Measurements from ENCODE around the gene ACTN2.

ACTN2 gene

DNA sequence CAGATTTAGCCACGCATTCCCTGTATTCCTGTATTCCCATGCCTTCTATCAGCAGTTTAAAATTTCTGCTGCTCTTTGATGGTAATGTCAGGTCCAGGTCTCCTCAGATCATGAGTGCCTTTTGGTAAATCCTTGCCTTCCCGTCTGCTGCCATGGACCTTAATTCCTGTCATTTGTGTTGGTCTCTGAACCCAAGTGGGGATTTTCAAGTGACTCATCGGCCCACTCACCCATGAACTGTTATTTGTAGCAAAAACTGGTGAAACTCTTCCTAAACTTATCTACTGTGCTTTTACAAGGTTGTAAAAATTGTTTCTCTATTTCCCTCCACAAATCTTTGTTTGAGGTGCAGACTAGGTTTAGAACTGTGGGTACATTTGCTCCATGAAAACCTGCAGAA is 47.4 kb downstream of the ACTN2 start:
- H3K4me3 ChIP-seq (ENCODE audit: low read depth, low read length) = no peak overlapping the region
- TF ChIP-seq, protein P1, sequence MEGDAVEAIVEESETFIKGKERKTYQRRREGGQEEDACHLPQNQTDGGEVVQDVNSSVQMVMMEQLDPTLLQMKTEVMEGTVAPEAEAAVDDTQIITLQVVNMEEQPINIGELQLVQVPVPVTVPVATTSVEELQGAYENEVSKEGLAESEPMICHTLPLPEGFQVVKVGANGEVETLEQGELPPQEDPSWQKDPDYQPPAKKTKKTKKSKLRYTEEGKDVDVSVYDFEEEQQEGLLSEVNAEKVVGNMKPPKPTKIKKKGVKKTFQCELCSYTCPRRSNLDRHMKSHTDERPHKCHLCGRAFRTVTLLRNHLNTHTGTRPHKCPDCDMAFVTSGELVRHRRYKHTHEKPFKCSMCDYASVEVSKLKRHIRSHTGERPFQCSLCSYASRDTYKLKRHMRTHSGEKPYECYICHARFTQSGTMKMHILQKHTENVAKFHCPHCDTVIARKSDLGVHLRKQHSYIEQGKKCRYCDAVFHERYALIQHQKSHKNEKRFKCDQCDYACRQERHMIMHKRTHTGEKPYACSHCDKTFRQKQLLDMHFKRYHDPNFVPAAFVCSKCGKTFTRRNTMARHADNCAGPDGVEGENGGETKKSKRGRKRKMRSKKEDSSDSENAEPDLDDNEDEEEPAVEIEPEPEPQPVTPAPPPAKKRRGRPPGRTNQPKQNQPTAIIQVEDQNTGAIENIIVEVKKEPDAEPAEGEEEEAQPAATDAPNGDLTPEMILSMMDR (IDR thresholded peaks at IDR 0.05; ENCODE audit: borderline replicate concordance, insufficient read depth, low read depth, low read length) = no peak

DNA sequence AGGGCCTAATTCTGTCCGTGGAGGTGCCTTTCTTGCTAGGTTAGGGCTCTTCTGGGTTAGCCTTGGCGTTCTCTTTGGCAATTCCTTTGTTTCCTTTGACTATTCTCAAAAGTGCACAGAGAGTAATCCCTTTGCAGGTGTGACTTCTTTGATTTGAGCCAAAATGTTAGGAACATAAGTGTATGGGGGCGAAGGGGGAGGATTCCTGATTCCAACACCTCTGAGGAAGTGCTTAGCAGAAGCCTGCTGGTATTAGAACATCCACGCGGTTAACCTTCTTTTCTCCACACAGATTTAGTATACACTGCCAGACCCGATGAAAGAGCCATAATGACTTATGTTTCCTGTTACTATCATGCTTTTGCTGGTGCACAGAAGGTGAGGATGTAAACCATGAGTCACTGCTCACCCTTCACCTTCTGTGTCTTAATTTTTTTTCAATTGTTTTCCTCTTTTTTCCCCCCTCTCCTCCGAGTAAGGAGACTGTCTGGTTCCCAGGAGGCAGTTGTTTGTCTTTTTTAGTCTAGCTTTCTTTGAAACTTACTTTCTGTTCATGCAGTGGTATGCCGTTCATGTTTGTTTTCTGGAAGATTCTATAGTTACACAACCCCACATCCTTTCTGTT is 48.0 kb downstream of the ACTN2 start:
- TF ChIP-seq, protein P1 (IDR thresholded peaks at IDR 0.05; ENCODE audit: borderline replicate concordance, insufficient read depth, low read depth, low read length) = no peak
- H3K4me3 ChIP-seq (ENCODE audit: low read depth, low read length) = no peak overlapping the region

DNA sequence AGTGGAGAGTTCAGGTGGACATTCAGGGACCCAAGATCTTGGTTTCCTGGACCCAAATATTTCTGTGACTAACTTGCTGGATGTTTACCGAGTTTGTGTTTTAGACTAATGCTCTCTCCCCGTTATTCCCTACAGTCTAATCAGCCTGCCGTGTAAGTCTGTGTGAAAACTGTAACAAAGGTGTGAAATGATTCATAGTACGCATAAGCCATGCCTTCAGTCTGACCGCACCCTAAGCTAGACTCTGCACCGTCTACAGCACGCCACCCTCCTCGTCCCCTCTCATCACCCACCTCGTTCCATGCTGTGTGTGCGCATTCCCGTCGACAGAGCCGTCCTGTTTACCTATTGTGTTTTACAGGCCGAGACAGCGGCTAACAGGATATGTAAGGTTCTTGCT is 50.5 kb downstream of the ACTN2 start:
- H3K4me3 ChIP-seq (ENCODE audit: low read depth, low read length) = no peak overlapping the region
- TF ChIP-seq, protein P1 (IDR thresholded peaks at IDR 0.05; ENCODE audit: borderline replicate concordance, insufficient read depth, low read depth, low read length) = no peak

DNA sequence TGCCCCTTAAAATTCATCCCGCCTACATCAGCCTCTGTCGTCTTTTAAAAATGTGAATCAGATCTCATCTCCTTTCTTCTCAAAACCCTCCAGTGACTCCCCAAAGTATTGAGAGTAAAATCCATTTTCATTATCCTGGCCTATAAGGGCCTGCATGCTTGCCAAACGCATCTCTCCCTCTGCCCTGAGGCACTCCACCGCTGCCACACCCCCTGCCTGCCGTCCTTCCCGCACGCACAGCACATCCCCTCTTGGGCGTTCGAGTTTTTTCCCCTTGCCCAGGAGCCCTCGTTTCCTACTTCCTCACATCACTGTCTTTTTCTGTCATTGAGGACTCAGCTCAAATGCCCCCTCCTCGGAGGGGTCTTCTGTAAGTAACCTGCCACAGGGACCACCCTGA is 55.5 kb downstream of the ACTN2 start:
- no peak overlapping the region for H3K4me3 ChIP-seq (ENCODE audit: low read depth, low read length)
- TF ChIP-seq, protein P1 (IDR thresholded peaks at IDR 0.05; ENCODE audit: borderline replicate concordance, insufficient read depth, low read depth, low read length) = no peak

DNA sequence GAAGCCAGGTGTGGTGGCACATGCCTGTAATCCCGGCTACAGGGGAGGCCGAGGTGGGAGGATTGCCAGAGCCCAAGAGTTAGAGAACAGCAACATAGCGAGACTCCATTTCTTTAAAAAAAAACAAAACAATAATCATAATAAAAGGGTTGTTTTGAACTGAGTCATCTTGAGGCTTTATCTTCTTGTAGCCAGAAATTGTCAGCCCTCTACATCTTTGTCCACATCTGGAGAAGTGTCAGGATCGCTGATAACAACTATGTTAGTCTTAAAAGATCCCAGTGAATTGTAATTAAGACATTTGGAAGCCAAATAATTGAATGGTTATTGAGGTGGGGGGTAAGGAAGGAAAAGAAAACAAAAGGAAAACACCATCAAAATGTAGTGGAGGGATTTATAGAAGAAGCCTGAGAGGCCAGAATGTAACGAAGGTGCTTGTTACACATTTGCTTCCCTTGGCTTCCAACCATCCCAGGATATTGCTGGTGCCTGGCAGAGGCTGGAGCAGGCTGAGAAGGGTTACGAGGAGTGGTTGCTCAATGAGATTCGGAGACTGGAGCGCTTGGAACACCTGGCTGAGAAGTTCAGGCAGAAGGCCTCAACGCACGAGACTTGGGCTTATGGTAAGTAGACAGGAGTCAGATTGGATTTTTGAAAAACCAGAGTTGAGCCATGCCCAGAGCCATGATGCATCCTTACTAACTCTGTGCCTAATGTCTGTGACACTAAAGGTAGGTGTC is 56.3 kb downstream of the ACTN2 start:
- TF ChIP-seq, protein P1 (IDR thresholded peaks at IDR 0.05; ENCODE audit: borderline replicate concordance, insufficient read depth, low read depth, low read length) = no peak
- no peak overlapping the region for H3K4me3 ChIP-seq (ENCODE audit: low read depth, low read length)

DNA sequence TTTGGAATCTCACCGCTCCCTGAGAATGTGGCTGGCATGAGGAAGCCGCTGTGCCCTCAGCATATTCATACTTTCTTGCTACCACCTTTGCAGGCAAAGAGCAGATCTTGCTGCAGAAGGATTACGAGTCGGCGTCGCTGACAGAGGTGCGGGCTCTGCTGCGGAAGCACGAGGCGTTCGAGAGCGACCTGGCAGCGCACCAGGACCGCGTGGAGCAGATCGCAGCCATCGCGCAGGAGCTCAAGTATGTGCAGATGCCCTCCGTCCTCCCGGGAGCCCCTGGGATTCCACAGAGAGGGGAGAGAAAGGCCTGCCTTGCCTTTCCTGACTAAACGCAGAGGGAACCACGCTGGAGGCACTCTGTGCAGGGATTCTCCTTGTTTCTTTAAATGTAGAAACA is 58.2 kb downstream of the ACTN2 start:
- no peak overlapping the region for H3K4me3 ChIP-seq (ENCODE audit: low read depth, low read length)
- TF ChIP-seq, protein P1 (IDR thresholded peaks at IDR 0.05; ENCODE audit: borderline replicate concordance, insufficient read depth, low read depth, low read length) = no peak

DNA sequence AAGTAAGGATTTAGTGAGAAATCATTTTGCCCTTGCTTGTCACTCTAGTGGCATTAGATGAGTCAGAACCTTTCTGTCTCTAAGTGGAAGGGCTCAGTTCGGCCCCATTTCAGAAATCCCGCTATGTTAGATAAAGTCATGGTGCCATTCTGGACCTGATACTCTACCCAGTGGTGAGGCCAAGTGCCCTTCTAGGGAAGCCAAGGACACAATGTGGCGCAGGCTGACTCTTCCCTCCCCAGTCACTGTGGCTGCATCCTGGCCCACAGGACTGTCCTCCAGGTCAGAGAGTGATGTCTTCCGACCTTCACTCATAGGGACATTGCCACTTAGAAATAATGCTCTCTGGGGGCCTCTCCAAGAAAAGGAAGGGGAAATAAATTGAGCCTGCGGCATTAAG is 60.5 kb downstream of the ACTN2 start:
- TF ChIP-seq, protein P1 (IDR thresholded peaks at IDR 0.05; ENCODE audit: borderline replicate concordance, insufficient read depth, low read depth, low read length) = no peak

More for the DNA sequence above, 60.5 kb downstream of the ACTN2 start:
- no peak overlapping the region for H3K4me3 ChIP-seq (ENCODE audit: low read depth, low read length)
